Type B pancreatic cell (in vitro differentiated cells): ENCODE results near the gene REN. TPM values are rescaled to one million over a fixed set of nuclear protein-coding genes. Genes with fewer than 3 reads are reported as not detected.

ENCODE experiments used
- DNase-seq: peaks from one replicate; pipeline ENCODE4 v3.0.0; 2021; ENCODE audit warnings: mixed read lengths; ENCODE audit not compliant: unreplicated experiment; ENCODE audit errors: extremely low spot score
- H3K27ac Mint-ChIP-seq: 2 replicates; pipeline ENCODE4 v1.8.0; 2021; ENCODE audit warnings: mild to moderate bottlenecking, mixed read lengths
- H3K27me3 Mint-ChIP-seq: 2 replicates; pipeline ENCODE4 v1.8.0; 2021; ENCODE audit warnings: mixed read lengths
- H3K36me3 Mint-ChIP-seq: 2 replicates; pipeline ENCODE4 v1.8.0; 2021; ENCODE audit warnings: mixed read lengths
- H3K4me1 Mint-ChIP-seq: one replicate; pipeline ENCODE4 v1.8.0; 2021; ENCODE audit warnings: mixed read lengths; ENCODE audit not compliant: unreplicated experiment
- H3K4me3 Mint-ChIP-seq: 2 replicates; pipeline ENCODE4 v1.8.0; 2021; ENCODE audit warnings: mild to moderate bottlenecking, mixed read lengths
- H3K9me3 Mint-ChIP-seq: 2 replicates; pipeline ENCODE4 v1.8.0; 2021; ENCODE audit warnings: mixed read lengths
- total RNA-seq: library from RNA; stranded (reverse); gene quantifications from 2 replicates; pipeline ENCODE4 v1.2.1, GENCODE V29; 2021; ENCODE audit warnings: low replicate concordance
- TF ChIP-seq, protein P1 (sequence below): fragments of 200-600 bp; sonication (generic); conservative IDR thresholded peaks from 2 replicates; pipeline ENCODE4 v1.5.0; 2021; ENCODE audit warnings: antibody characterized with exemption, mild to moderate bottlenecking

REN gene
- total RNA-seq, 1 donor from 2014 or later, result 1.2 TPM

DNA sequence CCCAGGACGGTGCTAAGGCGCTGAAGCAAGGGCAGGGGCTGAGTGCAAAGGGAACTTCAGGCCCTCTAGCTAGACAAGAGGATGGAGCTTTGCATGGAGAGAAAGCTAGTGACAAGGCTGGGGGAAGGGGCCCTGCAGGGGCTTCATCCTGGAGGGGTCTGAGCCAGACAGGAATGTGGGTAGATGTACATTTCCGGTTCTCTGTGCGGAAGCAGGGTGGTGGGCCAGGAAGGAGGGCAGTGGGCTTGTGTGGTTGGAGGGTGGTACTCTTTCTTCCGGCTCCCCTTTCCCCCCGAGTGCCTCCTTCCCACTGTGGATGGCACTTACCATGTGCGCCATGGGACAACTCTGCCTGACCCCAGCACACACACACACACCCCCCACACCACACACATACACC, 28.6 kb upstream of the REN start:
- Mint-ChIP-seq H3K27ac (no peak overlapping the region), H3K4me1 (peaks cover 20% of the 10 kb centered on the region), H3K9me3 (no peaks in the 10 kb centered on the region), H3K27me3 (peaks cover 51% of the 10 kb centered on the region), H3K36me3 (no peaks in the 10 kb centered on the region), H3K4me3 (no peak overlapping the region)
- DNase-seq, result no peak
- TF ChIP-seq, protein P1, sequence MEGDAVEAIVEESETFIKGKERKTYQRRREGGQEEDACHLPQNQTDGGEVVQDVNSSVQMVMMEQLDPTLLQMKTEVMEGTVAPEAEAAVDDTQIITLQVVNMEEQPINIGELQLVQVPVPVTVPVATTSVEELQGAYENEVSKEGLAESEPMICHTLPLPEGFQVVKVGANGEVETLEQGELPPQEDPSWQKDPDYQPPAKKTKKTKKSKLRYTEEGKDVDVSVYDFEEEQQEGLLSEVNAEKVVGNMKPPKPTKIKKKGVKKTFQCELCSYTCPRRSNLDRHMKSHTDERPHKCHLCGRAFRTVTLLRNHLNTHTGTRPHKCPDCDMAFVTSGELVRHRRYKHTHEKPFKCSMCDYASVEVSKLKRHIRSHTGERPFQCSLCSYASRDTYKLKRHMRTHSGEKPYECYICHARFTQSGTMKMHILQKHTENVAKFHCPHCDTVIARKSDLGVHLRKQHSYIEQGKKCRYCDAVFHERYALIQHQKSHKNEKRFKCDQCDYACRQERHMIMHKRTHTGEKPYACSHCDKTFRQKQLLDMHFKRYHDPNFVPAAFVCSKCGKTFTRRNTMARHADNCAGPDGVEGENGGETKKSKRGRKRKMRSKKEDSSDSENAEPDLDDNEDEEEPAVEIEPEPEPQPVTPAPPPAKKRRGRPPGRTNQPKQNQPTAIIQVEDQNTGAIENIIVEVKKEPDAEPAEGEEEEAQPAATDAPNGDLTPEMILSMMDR, result no peak

DNA sequence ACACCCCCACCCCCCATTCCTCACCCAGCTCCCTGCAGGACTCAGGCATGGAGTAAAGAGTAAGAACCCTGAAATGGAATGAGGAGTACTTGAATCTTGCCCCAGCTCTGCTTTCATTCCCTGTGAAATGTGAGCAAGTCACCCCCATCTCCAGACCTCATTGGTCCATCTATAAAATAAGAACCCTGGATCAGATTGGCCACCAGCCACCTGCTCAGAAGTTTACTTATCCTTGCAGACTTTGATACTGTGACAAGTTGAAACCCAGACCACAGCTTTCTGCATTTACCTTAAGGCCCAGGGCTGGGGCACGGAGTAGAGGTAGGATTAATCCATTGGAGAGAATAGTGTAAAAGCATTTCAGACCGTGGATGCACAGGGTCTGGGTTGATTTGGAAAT, 27.9 kb upstream of the REN start:
- Mint-ChIP-seq H3K4me1 (peaks cover 20% of the 10 kb centered on the region), H3K9me3 (no peaks in the 10 kb centered on the region), H3K4me3 (no peak overlapping the region), H3K27ac (no peak overlapping the region), H3K36me3 (no peaks in the 10 kb centered on the region), H3K27me3 (peaks cover 57% of the 10 kb centered on the region)
- TF ChIP-seq, protein P1, result no peak
- DNase-seq, result no peak

DNA sequence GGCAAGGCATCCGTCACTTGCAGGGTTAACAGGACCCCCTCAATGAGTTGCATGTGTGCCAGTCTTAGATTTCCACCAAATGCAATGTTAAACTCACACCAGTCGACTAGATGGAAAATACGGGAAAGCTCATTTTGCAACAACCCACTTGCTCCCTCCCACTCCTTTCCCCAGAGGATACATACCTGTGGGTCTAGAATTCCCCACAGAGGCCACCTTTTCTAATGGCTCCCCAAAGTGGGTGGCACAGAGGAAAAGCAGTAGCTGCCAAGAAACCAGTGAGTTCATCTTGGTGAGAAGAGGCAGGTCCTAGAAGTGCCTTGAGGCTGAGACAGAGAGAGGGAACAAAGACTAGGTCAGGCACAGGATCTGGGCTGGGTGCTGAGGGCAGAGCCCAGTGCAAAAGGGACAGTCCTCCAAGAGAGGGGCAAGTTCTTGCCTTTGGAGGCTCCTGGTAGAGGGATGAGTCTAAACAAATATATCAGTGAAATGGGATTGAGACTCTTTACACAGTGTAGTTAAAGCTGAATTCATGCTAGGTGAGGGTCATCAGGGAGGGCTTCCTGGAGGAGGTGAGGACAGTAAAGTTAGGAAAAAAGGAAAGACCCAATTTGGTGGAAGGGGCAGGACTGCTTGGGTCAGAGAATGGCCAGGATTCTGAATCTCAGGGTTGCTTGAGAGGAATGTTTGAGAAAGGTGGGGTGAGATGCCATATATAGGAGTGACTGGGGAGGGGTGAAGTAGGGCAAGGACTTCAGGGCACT, 26.6 kb upstream of the REN start:
- Mint-ChIP-seq H3K27me3 (peaks cover 70% of the 10 kb centered on the region), H3K36me3 (no peaks in the 10 kb centered on the region), H3K27ac (no peak overlapping the region), H3K4me3 (no peak overlapping the region), H3K4me1 (peaks cover 25% of the 10 kb centered on the region), H3K9me3 (no peaks in the 10 kb centered on the region)
- DNase-seq, result no peak
- TF ChIP-seq, protein P1, result no peak

GRCh38 chr1:204192046-204192445, 25.9 kb upstream of the REN start:
- H3K4me3 Mint-ChIP-seq, result no peak overlapping the region
- DNase-seq, result no peak
- H3K9me3 Mint-ChIP-seq, result no peaks in the 10 kb centered on the region
- TF ChIP-seq, protein P1, result no peak
- no peaks in the 10 kb centered on the region for H3K36me3 Mint-ChIP-seq
- peaks cover 73% of the 10 kb centered on the region for H3K27me3 Mint-ChIP-seq
- peaks cover 25% of the 10 kb centered on the region for H3K4me1 Mint-ChIP-seq
- no peak overlapping the region for H3K27ac Mint-ChIP-seq

GRCh38 chr1:204191456-204191855, 25.3 kb upstream of the REN start:
- no peaks in the 10 kb centered on the region for H3K36me3 Mint-ChIP-seq
- no peaks in the 10 kb centered on the region for H3K9me3 Mint-ChIP-seq
- peaks cover 25% of the 10 kb centered on the region for H3K4me1 Mint-ChIP-seq
- TF ChIP-seq, protein P1, result no peak
- no peak overlapping the region for H3K27ac Mint-ChIP-seq
- no peak for DNase-seq
- H3K4me3 Mint-ChIP-seq, result peak overlapping the region; percentile 53
- H3K27me3 Mint-ChIP-seq, result peaks cover 74% of the 10 kb centered on the region
